ES-I3 (cell line): ENCODE data around the gene C5AR1.
A peak's percentile ranks its signal among the peaks of the same experiment; 100 is the strongest.
"Not testable (repeated sequence)": the region's sequence is repeated elsewhere in the genome, so short reads cannot be mapped to it uniquely, and the experiment has no call there.

Source experiments
- H3K36me3 ChIP-seq: 2 replicates; pipeline ENCODE4 v1.6.1; 2013; ENCODE audit warnings: mild to moderate bottlenecking, low read length, control low read depth, moderate library complexity; ENCODE audit not compliant: insufficient read depth
- H3K4me1 ChIP-seq: 2 replicates; pipeline ENCODE4 v1.6.1; 2013; ENCODE audit warnings: mild to moderate bottlenecking, control low read depth, low read length; ENCODE audit not compliant: insufficient read depth
- H3K9ac ChIP-seq: 2 replicates; pipeline ENCODE4 v1.6.1; 2013; ENCODE audit warnings: low read depth, mild to moderate bottlenecking, low read length, moderate library complexity
- H3K9me3 ChIP-seq: 2 replicates; pipeline ENCODE4 v1.6.1; 2013; ENCODE audit warnings: mild to moderate bottlenecking, low read length, moderate library complexity; ENCODE audit not compliant: control insufficient read depth, insufficient read depth

The C5AR1 gene

DNA sequence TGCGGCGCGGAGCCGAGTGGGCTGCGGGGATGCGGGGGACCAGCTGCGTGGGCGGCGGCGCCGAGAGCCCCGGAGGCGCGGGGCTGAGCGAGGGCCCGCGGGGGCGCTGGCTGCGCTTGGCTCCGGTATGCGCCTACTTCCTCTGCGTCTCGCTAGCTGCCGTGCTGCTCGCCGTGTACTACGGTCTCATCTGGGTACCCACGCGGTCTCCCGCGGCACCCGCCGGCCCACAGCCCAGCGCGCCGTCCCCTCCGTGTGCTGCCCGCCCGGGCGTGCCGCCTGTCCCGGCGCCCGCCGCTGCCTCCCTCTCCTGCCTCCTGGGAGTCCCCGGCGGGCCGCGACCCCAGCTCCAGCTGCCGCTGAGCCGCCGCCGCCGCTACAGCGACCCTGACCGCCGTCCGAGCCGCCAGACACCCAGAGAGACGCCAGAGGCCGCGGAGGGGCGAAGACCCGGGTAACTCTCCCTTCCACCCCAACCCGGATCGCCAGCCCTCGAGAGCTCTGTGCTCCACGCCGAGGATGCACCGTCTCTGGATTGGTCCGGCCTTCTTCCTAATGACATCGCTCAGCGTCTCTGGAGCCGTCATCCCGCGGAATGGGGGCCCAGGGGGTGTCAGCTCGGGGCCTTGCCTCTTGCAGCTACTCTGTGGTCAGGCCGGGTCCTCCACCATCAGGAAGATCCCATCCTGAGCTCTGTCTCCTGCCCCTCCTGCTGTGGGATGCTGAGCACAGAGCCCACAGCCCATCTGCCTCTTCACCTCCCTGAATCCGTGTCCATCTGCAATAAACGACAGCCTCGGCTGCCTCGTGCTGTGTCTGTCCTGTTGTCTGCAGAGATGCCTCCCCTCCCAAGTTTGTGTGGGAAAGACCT is 34.5 kb upstream of the C5AR1 start:
- Histone ChIP-seq H3K36me3 (no peaks in the 10 kb centered on the region; the same call in 1 of the 2 replicates), H3K4me1 (peaks cover 5% of the 10 kb centered on the region; the same call in 1 of the 2 replicates), H3K9me3 (no peaks in the 10 kb centered on the region), H3K9ac (peak overlapping the region; percentile 68; the same call in 1 of the 2 replicates)

- H3K36me3 ChIP-seq, result no peaks in the 10 kb centered on the region; the same call in 1 of the 2 replicates
- peak overlapping the region; percentile 68; the same call in 1 of the 2 replicates for H3K9ac ChIP-seq
- H3K4me1 ChIP-seq, result peaks cover 5% of the 10 kb centered on the region; the same call in 1 of the 2 replicates
- no peaks in the 10 kb centered on the region for H3K9me3 ChIP-seq
Measured at GRCh38 chr19:47275791-47276461, 33.7 kb upstream of the C5AR1 start.

DNA sequence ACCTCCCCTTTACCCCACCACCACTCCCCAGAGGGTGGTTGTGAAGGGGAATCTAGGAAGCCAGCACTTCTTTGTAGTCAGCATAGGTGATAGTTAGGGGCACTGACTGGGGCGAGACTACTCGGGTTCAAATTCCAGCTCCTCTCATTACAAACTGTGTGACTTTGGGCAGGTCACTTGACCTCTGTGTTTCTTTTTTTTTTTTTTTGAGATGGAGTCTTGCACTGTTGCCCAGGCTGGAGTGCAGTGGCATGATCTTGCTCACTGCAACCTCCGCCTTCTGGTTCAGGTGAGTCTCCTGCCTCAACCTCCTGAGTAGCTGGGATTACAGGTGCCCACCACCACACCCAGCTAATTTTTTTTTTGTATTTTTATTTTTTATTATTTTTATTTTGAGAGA is 33.1 kb upstream of the C5AR1 start:
- not testable (repeated sequence) for H3K9me3 ChIP-seq, H3K36me3 ChIP-seq, H3K9ac ChIP-seq, H3K4me1 ChIP-seq

DNA sequence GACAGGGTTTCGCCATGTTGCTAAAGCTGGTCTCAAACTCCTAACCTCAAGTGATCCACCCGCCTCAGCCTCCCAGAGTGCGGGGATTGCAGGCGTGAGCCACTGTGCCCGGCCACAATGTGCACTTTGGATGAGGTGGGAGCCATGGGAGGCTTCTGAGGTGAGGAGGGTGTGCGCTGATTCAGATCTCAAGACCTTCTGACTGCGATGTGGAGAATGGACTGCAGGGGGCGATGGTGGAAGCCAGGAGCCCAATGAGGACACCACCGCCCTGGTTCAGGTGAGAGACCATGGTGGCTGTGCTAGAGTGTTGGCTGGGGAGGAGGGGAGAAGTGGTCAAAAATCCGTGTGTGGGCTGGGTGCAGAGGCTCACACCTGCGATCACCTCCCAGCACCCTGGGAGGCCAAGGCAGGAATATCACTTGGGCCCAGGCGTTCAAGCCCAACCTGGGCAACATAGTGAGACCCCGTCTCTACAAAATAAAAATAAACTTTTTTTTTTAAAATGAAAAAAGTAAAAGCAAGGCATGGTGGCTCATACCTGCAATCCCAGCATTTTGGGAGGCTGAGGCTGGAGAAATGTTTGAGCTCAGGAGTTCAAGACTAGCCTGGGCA is 29.4 kb upstream of the C5AR1 start:
- no peaks in the 10 kb centered on the region for H3K9me3 ChIP-seq
- no peak overlapping the region for H3K9ac ChIP-seq
- no peaks in the 10 kb centered on the region for H3K36me3 ChIP-seq
- peaks cover 5% of the 10 kb centered on the region; the same call in 1 of the 2 replicates for H3K4me1 ChIP-seq

DNA sequence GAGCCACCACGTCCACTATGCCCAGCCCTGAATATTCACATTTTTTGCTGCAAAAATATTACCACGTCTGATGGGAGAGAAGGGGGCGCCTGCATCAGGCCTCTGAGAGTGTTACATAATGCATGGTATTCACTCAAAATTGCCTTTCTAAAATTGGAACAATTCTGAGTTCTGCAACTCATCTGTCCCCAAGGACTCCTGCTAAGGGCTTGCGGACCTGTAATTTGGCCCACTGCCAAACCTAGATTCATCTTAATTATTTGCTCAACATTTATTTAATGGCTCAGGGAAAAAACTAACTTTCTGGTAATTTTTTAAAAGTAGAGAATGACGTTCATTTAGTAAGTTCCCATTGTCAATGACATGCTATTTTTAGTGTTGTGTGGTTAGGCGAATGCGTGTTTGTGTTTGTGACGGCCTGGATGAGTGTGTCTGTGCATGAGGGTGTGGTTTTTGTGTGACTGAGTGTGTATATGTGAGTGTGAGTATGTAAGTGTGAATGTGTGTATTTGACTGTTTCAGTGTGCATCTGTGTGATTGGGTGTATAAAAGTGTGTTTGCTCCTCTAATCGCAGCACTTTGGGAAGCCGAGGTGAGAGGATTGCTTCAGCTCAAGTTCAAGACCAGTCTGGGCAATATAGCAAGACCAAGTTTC is 26.1 kb upstream of the C5AR1 start:
- H3K9me3 ChIP-seq, result no peaks in the 10 kb centered on the region
- no peaks in the 10 kb centered on the region for H3K36me3 ChIP-seq
- H3K9ac ChIP-seq, result no peak overlapping the region
- H3K4me1 ChIP-seq, result no peaks in the 10 kb centered on the region

- Histone ChIP-seq H3K4me1 (no peaks in the 10 kb centered on the region; the same call in 1 of the 2 replicates), H3K9ac (no peak overlapping the region)
Measured at GRCh38 chr19:47284324-47284899, 25.2 kb upstream of the C5AR1 start.

DNA sequence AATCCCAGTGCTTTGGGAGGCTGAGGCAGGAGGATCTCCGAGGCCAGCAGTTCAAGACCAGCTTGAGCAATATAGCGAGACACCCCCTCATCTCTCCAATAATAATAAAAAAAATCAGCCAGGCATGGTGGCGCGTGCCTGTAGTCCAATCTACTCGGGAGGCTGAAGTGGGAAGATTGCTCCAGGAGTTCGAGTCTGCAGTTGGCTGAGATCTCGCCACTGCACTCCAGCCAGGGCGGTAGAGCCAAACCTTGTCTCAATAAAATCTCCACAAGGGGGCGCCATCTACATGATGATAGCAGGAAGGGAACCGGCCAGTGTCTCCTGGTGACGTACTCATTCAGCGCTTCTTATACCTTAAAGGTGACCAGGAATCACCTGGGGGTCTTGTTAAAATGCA is 13.6 kb upstream of the C5AR1 start:
- Histone ChIP-seq H3K36me3 (no peaks in the 10 kb centered on the region), H3K9ac (no peak overlapping the region), H3K9me3 (no peaks in the 10 kb centered on the region), H3K4me1 (no peaks in the 10 kb centered on the region)

More at GRCh38 chr19:47284324-47284899, 25.2 kb upstream of the C5AR1 start:
- H3K9me3 ChIP-seq, result no peaks in the 10 kb centered on the region
- H3K36me3 ChIP-seq, result no peaks in the 10 kb centered on the region

- not testable (repeated sequence) for H3K4me1 ChIP-seq, H3K9me3 ChIP-seq, H3K36me3 ChIP-seq, H3K9ac ChIP-seq
Measured at GRCh38 chr19:47300867-47301266, 8.8 kb upstream of the C5AR1 start.

DNA sequence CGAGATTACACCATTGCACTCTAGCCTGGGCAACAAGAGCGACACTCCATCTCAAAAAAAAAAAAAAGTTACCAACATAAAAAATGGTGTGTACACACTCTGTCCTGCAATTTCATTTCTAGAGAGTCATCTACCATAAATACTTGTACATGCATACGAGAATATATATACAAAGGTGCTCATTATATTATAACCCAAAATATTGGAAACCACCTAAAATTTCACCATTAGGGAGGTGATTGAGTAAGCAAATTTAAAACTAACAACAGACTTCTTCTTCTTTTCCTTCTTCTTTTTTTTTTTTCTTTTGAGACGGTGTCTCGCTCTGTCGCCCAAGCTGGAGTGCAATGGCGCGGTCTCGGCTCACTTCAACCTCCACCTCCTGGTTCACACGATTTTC is 7.4 kb upstream of the C5AR1 start:
- H3K4me1 ChIP-seq, result no peaks in the 10 kb centered on the region
- no peaks in the 10 kb centered on the region for H3K9me3 ChIP-seq
- no peak overlapping the region for H3K9ac ChIP-seq
- H3K36me3 ChIP-seq, result no peaks in the 10 kb centered on the region

DNA sequence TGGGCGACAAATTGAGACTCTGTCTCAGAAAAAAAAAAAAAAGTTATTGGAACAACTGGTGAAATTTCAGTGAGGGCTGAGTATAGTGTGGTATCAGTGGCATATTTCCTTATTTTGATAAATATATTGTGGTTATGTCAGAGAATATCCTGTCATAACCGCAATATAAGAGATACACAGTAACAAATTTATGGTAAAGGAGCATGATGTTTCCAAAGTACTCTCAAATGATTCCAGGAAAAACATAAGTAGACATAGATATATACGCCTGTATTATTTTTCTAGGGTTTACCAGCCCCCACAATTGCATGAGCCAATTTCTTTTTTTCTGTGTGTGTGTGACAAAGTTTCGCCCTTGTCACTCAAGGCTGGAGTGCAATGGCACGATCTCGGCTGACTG is 5.7 kb upstream of the C5AR1 start:
- no peak overlapping the region for H3K9ac ChIP-seq
- H3K4me1 ChIP-seq, result no peaks in the 10 kb centered on the region; the same call in 1 of the 2 replicates
- no peaks in the 10 kb centered on the region for H3K9me3 ChIP-seq
- no peaks in the 10 kb centered on the region for H3K36me3 ChIP-seq

GRCh38 chr19:47305309-47305751 is 4.3 kb upstream of the C5AR1 start:
- no peaks in the 10 kb centered on the region; the same call in 1 of the 2 replicates for H3K4me1 ChIP-seq
- H3K9me3 ChIP-seq, result no peaks in the 10 kb centered on the region
- no peaks in the 10 kb centered on the region for H3K36me3 ChIP-seq
- no peak overlapping the region for H3K9ac ChIP-seq

DNA sequence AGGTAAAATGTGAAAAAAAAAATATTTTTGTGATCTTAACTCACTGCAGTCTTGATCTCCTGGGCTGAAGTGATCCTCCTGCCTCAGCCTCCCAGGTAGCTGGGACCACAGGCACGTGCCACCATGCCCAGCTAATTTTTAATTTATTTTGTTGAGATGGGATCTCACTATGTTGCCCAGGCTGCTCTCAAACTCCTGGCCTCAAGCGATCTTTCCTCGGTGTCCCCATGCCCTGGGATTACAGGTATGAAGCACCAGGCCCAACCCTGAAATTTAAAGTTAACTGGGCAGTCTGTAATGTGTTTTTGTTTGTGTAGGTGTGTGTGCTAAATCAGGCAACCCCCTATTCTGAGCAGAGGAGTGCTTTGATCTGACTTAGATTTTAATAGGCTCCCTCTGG is 3.4 kb upstream of the C5AR1 start:
- Histone ChIP-seq H3K4me1 (no peaks in the 10 kb centered on the region; the same call in 1 of the 2 replicates), H3K36me3 (no peaks in the 10 kb centered on the region), H3K9me3 (no peaks in the 10 kb centered on the region), H3K9ac (no peak overlapping the region)

- H3K4me1 ChIP-seq, result no peaks in the 10 kb centered on the region; the same call in 1 of the 2 replicates
- H3K9me3 ChIP-seq, result no peaks in the 10 kb centered on the region
- no peak overlapping the region for H3K9ac ChIP-seq
- H3K36me3 ChIP-seq, result no peaks in the 10 kb centered on the region
Measured at GRCh38 chr19:47309038-47309437, 623 bp upstream of the C5AR1 start.

DNA sequence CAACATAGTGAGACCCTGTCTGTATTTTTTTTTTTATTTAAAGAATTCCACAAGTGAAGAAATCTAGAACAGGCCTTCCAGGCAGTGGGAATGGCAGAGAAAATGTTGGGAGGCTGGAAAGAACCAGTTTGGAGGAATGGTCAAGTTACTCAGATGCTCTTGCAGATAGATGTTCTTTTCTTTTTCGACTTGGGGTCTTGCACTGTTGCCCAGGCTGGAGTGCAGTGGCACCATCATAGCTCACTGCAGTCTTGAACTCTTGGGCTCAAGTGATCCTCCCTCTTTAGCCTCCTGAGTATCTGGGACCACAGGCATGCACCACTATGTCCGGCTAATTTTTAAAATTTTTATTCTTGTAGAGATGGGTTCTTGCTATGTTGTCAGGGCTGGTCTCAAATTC is 662 bp downstream of the C5AR1 start:
- H3K36me3 ChIP-seq, result no peaks in the 10 kb centered on the region
- no peak overlapping the region for H3K9ac ChIP-seq
- no peaks in the 10 kb centered on the region for H3K9me3 ChIP-seq
- H3K4me1 ChIP-seq, result no peaks in the 10 kb centered on the region; the same call in 1 of the 2 replicates
